Activated CD8-positive, alpha-beta T cell treated with anti-CD3 and anti-CD28 coated beads, Interleukin-2, amount 10 ng/mL, durations not matched to agents 7 days and 5 days (primary cell): ENCODE data around the gene DNAH17. TPM values are rescaled to one million over a fixed set of nuclear protein-coding genes. Genes with fewer than 3 reads are reported as not detected.
"Not testable (repeated sequence)": the region's sequence is repeated elsewhere in the genome, so short reads cannot be mapped to it uniquely, and the experiment has no call there.

ENCODE experiments used
- ATAC-seq: fragments of 150-1000 bp; cut with Tn5 transposase; one replicate; pipeline ENCODE4 v1.10.0; 2021; ENCODE audit warnings: moderate library complexity
- CTCF ChIA-PET: fragments of 350-600 bp; sonication (Branson Sonifier 250); formaldehyde crosslinking; loops from one replicate; lab custom pipeline; 2021; ENCODE audit warnings: antibody characterized with exemption; lab: Charles Lee
- POLR2A ChIA-PET: fragments of 350-600 bp; sonication (Branson Sonifier 250); formaldehyde crosslinking; loops from one replicate; lab custom pipeline; 2021; ENCODE audit warnings: antibody characterized with exemption; lab: Charles Lee
- DNase-seq: peaks from one replicate; pipeline ENCODE4 v3.0.0-alpha.2; 2020
- H3K27ac Mint-ChIP-seq: one replicate; pipeline ENCODE4 v1.8.0; 2021; ENCODE audit warnings: mild to moderate bottlenecking, mixed read lengths
- H3K27me3 Mint-ChIP-seq: one replicate; pipeline ENCODE4 v1.8.0; 2021; ENCODE audit warnings: low read depth, mixed read lengths
- H3K36me3 Mint-ChIP-seq: one replicate; pipeline ENCODE4 v1.8.0; 2021; ENCODE audit warnings: low read depth, mixed read lengths
- H3K4me1 Mint-ChIP-seq: one replicate; pipeline ENCODE4 v1.8.0; 2021; ENCODE audit warnings: low read depth, mixed read lengths
- H3K4me3 Mint-ChIP-seq: one replicate; pipeline ENCODE4 v1.8.0; 2021; ENCODE audit warnings: mild to moderate bottlenecking, mixed read lengths
- H3K9me3 Mint-ChIP-seq: one replicate; pipeline ENCODE4 v1.8.0; 2022; ENCODE audit warnings: mixed read lengths; ENCODE audit not compliant: insufficient read depth
- total RNA-seq, 2 experiments: library from RNA; stranded (reverse); gene quantifications; one replicate each; pipeline ENCODE4 v1.2.3, GENCODE V29; 2021

The DNAH17 gene
- total RNA-seq, 2 experiments from 2014 or later: 0.10 to 0.61 TPM

GRCh38 chr17:78506454-78507309 is 70.5 kb downstream of the DNAH17 start:
- no peak for DNase-seq
- Mint-ChIP-seq H3K4me1 (no peaks in the 10 kb centered on the region), H3K9me3 (no peaks in the 10 kb centered on the region), H3K27me3 (peaks cover 3% of the 10 kb centered on the region), H3K27ac (no peak overlapping the region), H3K4me3 (no peak overlapping the region), H3K36me3 (no peaks in the 10 kb centered on the region)
- POLR2A ChIA-PET: no interaction called here
- CTCF ChIA-PET: no interaction called here
- no peak for ATAC-seq

DNA sequence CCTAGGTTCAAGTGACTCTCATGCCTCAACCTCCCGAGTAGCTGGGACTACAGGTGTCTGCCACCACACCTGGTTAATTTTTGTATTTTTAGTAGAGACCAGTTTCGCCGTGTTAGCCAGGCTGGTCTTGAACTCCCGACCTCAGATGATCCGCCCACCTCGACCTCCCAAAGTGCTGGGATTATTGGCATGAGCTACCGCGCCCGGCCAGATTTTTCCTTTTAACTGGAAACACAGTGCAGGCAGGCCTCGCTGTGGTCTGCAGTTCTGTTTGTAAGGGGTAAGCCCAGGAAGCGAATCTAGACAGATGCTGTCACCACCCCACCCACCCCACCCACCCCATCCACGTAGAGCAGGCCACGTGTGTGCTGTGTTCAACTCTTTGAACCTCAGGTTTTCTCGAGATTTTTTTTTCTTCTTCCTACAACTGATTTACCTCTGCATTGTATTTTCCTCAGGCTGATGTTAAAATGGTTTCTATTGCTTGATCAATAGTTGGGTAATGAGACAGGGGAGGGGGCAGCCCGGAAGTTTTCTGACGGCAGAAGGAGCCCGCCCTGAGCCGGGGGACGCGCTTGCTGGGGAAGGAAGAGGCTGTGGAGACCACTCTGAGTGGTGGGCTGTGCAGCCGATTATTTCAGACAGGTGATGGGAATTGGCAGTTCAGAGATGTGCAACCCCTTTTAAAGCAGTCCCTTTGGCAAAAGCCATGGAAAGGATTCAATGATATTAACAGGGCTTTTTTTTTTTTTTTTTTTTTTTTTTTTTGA is 72.9 kb downstream of the DNAH17 start:
- DNase-seq (no peak), ATAC-seq (no peak)
- Mint-ChIP-seq H3K9me3 (no peaks in the 10 kb centered on the region), H3K4me1 (no peaks in the 10 kb centered on the region), H3K4me3 (no peak overlapping the region), H3K27ac (no peak overlapping the region), H3K36me3 (no peaks in the 10 kb centered on the region), H3K27me3 (peaks cover 3% of the 10 kb centered on the region)
- ChIA-PET CTCF (no interaction called here), POLR2A (no interaction called here)

GRCh38 chr17:78503388-78503787 is 73.8 kb downstream of the DNAH17 start:
- H3K36me3 Mint-ChIP-seq, POLR2A ChIA-PET, ATAC-seq, H3K4me3 Mint-ChIP-seq, H3K4me1 Mint-ChIP-seq, H3K27me3 Mint-ChIP-seq, H3K27ac Mint-ChIP-seq, H3K9me3 Mint-ChIP-seq, CTCF ChIA-PET, DNase-seq: not testable (repeated sequence)

DNA sequence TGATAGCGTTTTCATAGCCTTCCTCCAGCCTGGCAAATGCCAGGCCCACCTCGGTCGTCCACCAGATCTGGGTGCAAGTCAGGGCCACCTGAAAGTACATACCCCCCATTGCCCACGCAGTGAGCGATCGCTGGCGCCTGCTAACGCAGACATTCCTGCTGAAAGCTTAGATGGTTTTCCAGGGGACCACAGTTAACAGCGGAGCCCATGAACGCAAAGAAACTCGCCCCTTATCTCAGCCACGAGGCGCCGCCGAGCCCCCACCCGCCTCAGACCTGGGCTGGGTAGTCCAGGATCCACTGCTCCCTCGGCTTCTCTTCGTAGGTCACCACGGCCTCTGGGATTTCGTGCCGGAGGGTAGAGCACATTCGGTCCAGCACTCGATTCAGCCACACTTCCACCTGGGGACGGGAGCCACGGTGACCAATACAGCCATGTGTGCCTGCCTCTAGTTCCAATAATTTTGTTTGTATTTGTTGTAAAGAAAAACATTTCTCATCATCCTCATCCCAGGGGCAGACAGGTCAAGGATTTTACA is 74.5 kb downstream of the DNAH17 start:
- no peak overlapping the region for H3K4me3 Mint-ChIP-seq
- no peaks in the 10 kb centered on the region for H3K4me1 Mint-ChIP-seq
- ATAC-seq (no peak), DNase-seq (no peak)
- no peaks in the 10 kb centered on the region for H3K27me3 Mint-ChIP-seq
- no peaks in the 10 kb centered on the region for H3K36me3 Mint-ChIP-seq
- no peaks in the 10 kb centered on the region for H3K9me3 Mint-ChIP-seq
- ChIA-PET CTCF (no interaction called here), POLR2A (no interaction called here)
- H3K27ac Mint-ChIP-seq: no peak overlapping the region

DNA sequence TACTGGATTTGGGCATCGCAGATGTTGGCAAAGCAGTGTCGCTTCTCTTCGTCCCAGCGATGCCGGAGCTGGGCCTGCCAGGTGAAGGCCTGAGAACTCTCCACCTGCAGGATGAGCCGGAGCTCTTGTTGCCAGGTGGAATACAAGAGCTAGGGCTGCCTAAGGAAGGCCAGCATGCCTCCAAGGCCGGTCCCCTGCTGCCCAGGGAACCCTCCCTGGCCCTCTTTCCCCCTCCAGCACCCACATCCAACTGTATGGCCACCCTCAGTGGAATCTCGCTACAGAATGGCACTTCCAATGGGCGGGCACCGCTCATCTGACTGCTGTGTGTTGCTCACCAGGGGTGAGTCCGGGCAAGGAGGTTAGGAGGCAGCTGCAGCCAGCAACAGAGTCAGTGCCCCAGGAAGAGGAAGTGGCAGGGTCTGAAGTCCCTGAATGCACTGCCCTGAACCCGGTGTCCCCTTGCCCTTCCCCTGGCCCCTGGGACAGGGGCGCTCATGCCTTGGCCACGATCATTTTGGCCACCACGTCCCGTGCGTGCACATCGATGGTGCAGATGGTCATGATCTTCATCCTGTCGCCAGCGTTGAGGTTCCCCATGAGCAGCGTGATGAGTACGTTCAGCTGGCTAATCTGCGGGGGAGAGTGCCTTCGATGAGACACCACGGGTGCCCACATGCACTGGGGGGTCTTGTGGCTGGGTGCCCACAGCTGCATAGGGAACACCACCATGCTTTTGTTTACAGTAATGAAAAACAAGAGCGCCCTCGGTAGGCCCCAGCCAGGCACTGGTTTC is 75.8 kb downstream of the DNAH17 start:
- Mint-ChIP-seq H3K27ac (no peak overlapping the region), H3K4me3 (no peak overlapping the region), H3K4me1 (no peaks in the 10 kb centered on the region), H3K36me3 (no peaks in the 10 kb centered on the region), H3K9me3 (no peaks in the 10 kb centered on the region), H3K27me3 (no peaks in the 10 kb centered on the region)
- ChIA-PET CTCF (no interaction called here), POLR2A (no interaction called here)
- DNase-seq: no peak
- no peak for ATAC-seq

DNA sequence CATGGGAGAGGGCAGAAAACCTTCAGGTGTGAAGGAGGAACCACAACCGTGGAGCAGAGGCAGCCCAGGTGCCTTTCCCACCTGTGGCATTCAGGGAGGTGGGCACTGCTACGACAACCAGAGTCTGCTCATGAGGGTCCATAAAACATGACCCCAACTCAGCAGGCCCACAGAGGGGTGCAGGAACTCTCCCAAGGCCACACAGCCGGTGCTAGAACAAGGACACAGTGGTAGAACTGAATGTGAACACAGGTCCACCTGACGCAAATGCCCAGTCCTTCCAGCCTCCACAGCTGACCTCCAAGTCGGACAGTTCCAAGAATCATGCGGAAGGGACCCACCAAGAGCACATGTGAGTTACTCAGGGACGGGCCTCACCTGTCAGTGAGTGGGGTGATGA is 76.4 kb downstream of the DNAH17 start:
- DNase-seq: no peak
- ChIA-PET POLR2A (interaction anchor here (0.6 kb wide), 1 partner anchor 199 kb away, joined by 3 read pairs; no protein-coding TSS in a partner anchor), CTCF (no interaction called here)
- no peak for ATAC-seq
- no peaks in the 10 kb centered on the region for H3K4me1 Mint-ChIP-seq
- no peak overlapping the region for H3K4me3 Mint-ChIP-seq
- H3K9me3 Mint-ChIP-seq: no peaks in the 10 kb centered on the region
- H3K36me3 Mint-ChIP-seq: no peaks in the 10 kb centered on the region
- no peaks in the 10 kb centered on the region for H3K27me3 Mint-ChIP-seq
- H3K27ac Mint-ChIP-seq: no peak overlapping the region

GRCh38 chr17:78499715-78500540 is 77.3 kb downstream of the DNAH17 start:
- ATAC-seq (no peak), DNase-seq (no peak)
- Mint-ChIP-seq H3K4me1 (no peaks in the 10 kb centered on the region), H3K4me3 (no peak overlapping the region), H3K36me3 (no peaks in the 10 kb centered on the region), H3K9me3 (no peaks in the 10 kb centered on the region), H3K27me3 (no peaks in the 10 kb centered on the region), H3K27ac (no peak overlapping the region)
- CTCF ChIA-PET: no interaction called here
- POLR2A ChIA-PET: no interaction called here

GRCh38 chr17:78498848-78499247 is 78.3 kb downstream of the DNAH17 start:
- ATAC-seq: no peak
- no peaks in the 10 kb centered on the region for H3K36me3 Mint-ChIP-seq
- H3K9me3 Mint-ChIP-seq: no peaks in the 10 kb centered on the region
- CTCF ChIA-PET: no interaction called here
- POLR2A ChIA-PET: no interaction called here
- no peak for DNase-seq
- H3K4me1 Mint-ChIP-seq: no peaks in the 10 kb centered on the region
- H3K27ac Mint-ChIP-seq: no peak overlapping the region
- H3K27me3 Mint-ChIP-seq: no peaks in the 10 kb centered on the region
- H3K4me3 Mint-ChIP-seq: no peak overlapping the region

- Mint-ChIP-seq H3K36me3 (no peaks in the 10 kb centered on the region), H3K27me3 (no peaks in the 10 kb centered on the region), H3K4me3 (no peak overlapping the region), H3K4me1 (no peaks in the 10 kb centered on the region), H3K27ac (no peak overlapping the region), H3K9me3 (no peaks in the 10 kb centered on the region)
- POLR2A ChIA-PET: no interaction called here
- ATAC-seq (peak; percentile 73), DNase-seq (peak; percentile 67)
- CTCF ChIA-PET: interaction anchor here (0.6 to 1.8 kb wide), 11 partner anchors 10 to 474 kb away, joined by 3 to 16 read pairs (median 4); no protein-coding TSS in a partner anchor
Measured at GRCh38 chr17:78497115-78497540, 80.1 kb downstream of the DNAH17 start.

- H3K4me1 Mint-ChIP-seq: no peaks in the 10 kb centered on the region
- H3K27ac Mint-ChIP-seq: no peak overlapping the region
- no peaks in the 10 kb centered on the region for H3K36me3 Mint-ChIP-seq
- CTCF ChIA-PET: interaction anchor here (0.6 to 1.8 kb wide), 7 partner anchors 10 to 474 kb away, joined by 3 to 16 read pairs (median 5); no protein-coding TSS in a partner anchor
- no peaks in the 10 kb centered on the region for H3K27me3 Mint-ChIP-seq
- no peak overlapping the region for H3K4me3 Mint-ChIP-seq
- DNase-seq: no peak
- no peaks in the 10 kb centered on the region for H3K9me3 Mint-ChIP-seq
- no peak for ATAC-seq
- POLR2A ChIA-PET: no interaction called here
Measured at GRCh38 chr17:78496311-78496710, 80.9 kb downstream of the DNAH17 start.

- Mint-ChIP-seq H3K4me1 (no peaks in the 10 kb centered on the region), H3K9me3 (no peaks in the 10 kb centered on the region), H3K27me3 (no peaks in the 10 kb centered on the region), H3K27ac (no peak overlapping the region), H3K36me3 (no peaks in the 10 kb centered on the region), H3K4me3 (no peak overlapping the region)
- ChIA-PET CTCF (no interaction called here), POLR2A (no interaction called here)
- DNase-seq (no peak), ATAC-seq (no peak)
Measured at GRCh38 chr17:78495634-78496033, 81.6 kb downstream of the DNAH17 start.
